HEK293 (cell line): ENCODE results near the gene HLA-DMB.

ENCODE experiments used
- CTCF ChIA-PET: fragments of 350-600 bp; formaldehyde crosslinking; extraction: SDS; loops from one replicate; lab custom pipeline; 2021; ENCODE audit warnings: antibody characterized with exemption; lab: Yijun Ruan, JAX
- POLR2A ChIA-PET: fragments of 300-600 bp; formaldehyde crosslinking; extraction: SDS; loops from one replicate; lab custom pipeline; 2020; ENCODE audit warnings: antibody characterized with exemption, inconsistent platforms; lab: Yijun Ruan, JAX
- H3K27ac ChIP-seq: fragments of 200-500 bp; sonication (Bioruptor generic); 2 replicates; pipeline ENCODE4 v1.5.1; 2014; ENCODE audit warnings: low read depth, low read length, control low read depth, inconsistent platforms; ENCODE audit errors: extremely low read depth
- H3K36me3 ChIP-seq, 2 experiments: fragments of 200-500 bp in 1 of 2; sonication (Bioruptor generic) in 1 of 2; 1 replicate in 1 of 2; 2 replicates in 1 of 2; pipeline ENCODE4 v1.5.1; 2014 to 2017; ENCODE audit warnings: inconsistent platforms in 2 of 2, low read length in 2 of 2; ENCODE audit not compliant: control insufficient read depth in 2 of 2, insufficient read depth in 1 of 2
- H3K4me1 ChIP-seq: fragments of 200-500 bp; sonication (Bioruptor generic); 2 replicates; pipeline ENCODE4 v1.5.1; 2014; ENCODE audit warnings: mild to moderate bottlenecking, low read length, inconsistent platforms; ENCODE audit not compliant: control insufficient read depth, insufficient read depth
- H3K4me3 ChIP-seq: 2 replicates; pipeline ENCODE4 v1.5.1; 2011; ENCODE audit warnings: low read depth, mild to moderate bottlenecking, control low read depth, low read length, moderate library complexity
- H3K9me3 ChIP-seq: fragments of 200-500 bp; sonication (Bioruptor generic); 2 replicates; pipeline ENCODE4 v1.5.1; 2014; ENCODE audit warnings: low read depth, low read length, inconsistent platforms; ENCODE audit not compliant: control insufficient read depth, insufficient read depth
- OVOL3 ChIP-seq: fragments of 450-650 bp; formaldehyde crosslinking; IDR thresholded peaks from 2 replicates; pipeline ENCODE4 v1.5.1; 2016; ENCODE audit warnings: missing biosample characterization, missing genetic modification characterization
- ZBTB1 ChIP-seq: fragments of 450-650 bp; formaldehyde crosslinking; IDR thresholded peaks from 2 replicates; pipeline ENCODE4 v1.5.1; 2016; ENCODE audit warnings: missing biosample characterization, missing genetic modification characterization
- ZBTB17 ChIP-seq: fragments of 450-650 bp; formaldehyde crosslinking; IDR thresholded peaks from 2 replicates; pipeline ENCODE4 v1.5.1; 2016; ENCODE audit warnings: missing biosample characterization, missing genetic modification characterization
- ZFP41 ChIP-seq: fragments of 450-650 bp; formaldehyde crosslinking; IDR thresholded peaks from 2 replicates; pipeline ENCODE4 v1.5.1; 2016; ENCODE audit warnings: missing biosample characterization, missing genetic modification characterization, borderline replicate concordance
- ZNF324 ChIP-seq: fragments of 450-650 bp; formaldehyde crosslinking; IDR thresholded peaks from 2 replicates; pipeline ENCODE4 v1.5.1; 2016; ENCODE audit warnings: missing biosample characterization, missing genetic modification characterization
- ZNF335 ChIP-seq: fragments of 450-650 bp; formaldehyde crosslinking; conservative IDR thresholded peaks from 2 replicates; pipeline ENCODE4 v1.5.1; 2016; ENCODE audit warnings: missing biosample characterization, missing genetic modification characterization
- ZNF366 ChIP-seq: fragments of 450-650 bp; formaldehyde crosslinking; conservative IDR thresholded peaks from 2 replicates; pipeline ENCODE4 v1.5.1; 2016; ENCODE audit warnings: missing biosample characterization, missing genetic modification characterization
- ZNF416 ChIP-seq: fragments of 450-650 bp; formaldehyde crosslinking; IDR thresholded peaks from 2 replicates; pipeline ENCODE4 v1.5.1; 2016; ENCODE audit warnings: missing biosample characterization, missing genetic modification characterization
- ZNF555 ChIP-seq: fragments of 450-650 bp; formaldehyde crosslinking; conservative IDR thresholded peaks from 2 replicates; pipeline ENCODE4 v1.5.1; 2017; ENCODE audit warnings: missing biosample characterization, mild to moderate bottlenecking, missing genetic modification characterization, inconsistent platforms
- ZNF561 ChIP-seq: fragments of 450-650 bp; IDR thresholded peaks from 2 replicates; pipeline ENCODE4 v1.5.1; 2018; ENCODE audit warnings: missing biosample characterization, missing genetic modification characterization, borderline replicate concordance
- ZNF654 ChIP-seq: fragments of 450-650 bp; formaldehyde crosslinking; IDR thresholded peaks from 2 replicates; pipeline ENCODE4 v1.5.1; 2016; ENCODE audit warnings: low read depth, missing biosample characterization, missing genetic modification characterization
- ZNF677 ChIP-seq: fragments of 450-650 bp; IDR thresholded peaks from 2 replicates; pipeline ENCODE4 v1.5.0; 2018; ENCODE audit warnings: missing biosample characterization, mild to moderate bottlenecking, missing genetic modification characterization, moderate library complexity
- ZNF747 ChIP-seq: fragments of 450-650 bp; formaldehyde crosslinking; IDR thresholded peaks from 2 replicates; pipeline ENCODE4 v1.5.1; 2016; ENCODE audit warnings: missing biosample characterization, missing genetic modification characterization
- ZNF776 ChIP-seq: fragments of 450-650 bp; formaldehyde crosslinking; IDR thresholded peaks from 2 replicates; pipeline ENCODE4 v1.5.0; 2017; ENCODE audit warnings: missing biosample characterization, missing genetic modification characterization, borderline replicate concordance
- TF ChIP-seq, protein P1 (sequence below): fragments of 450-650 bp; formaldehyde crosslinking; IDR thresholded peaks from 2 replicates; pipeline ENCODE4 v1.5.1; 2016; ENCODE audit warnings: missing biosample characterization, missing genetic modification characterization
- TF ChIP-seq, protein P2 (sequence below): fragments of 450-650 bp; formaldehyde crosslinking; IDR thresholded peaks from 2 replicates; pipeline ENCODE4 v1.5.1; 2017; ENCODE audit warnings: missing biosample characterization, missing genetic modification characterization
- TF ChIP-seq, protein P3 (sequence below): fragments of 450-650 bp; formaldehyde crosslinking; IDR thresholded peaks from 2 replicates; pipeline ENCODE4 v1.5.1; 2016; ENCODE audit warnings: missing biosample characterization, missing genetic modification characterization, borderline replicate concordance
- TF ChIP-seq, protein P4 (sequence below): fragments of 450-650 bp; formaldehyde crosslinking; IDR thresholded peaks from 2 replicates; pipeline ENCODE4 v1.5.1; 2016; ENCODE audit warnings: missing biosample characterization, missing genetic modification characterization
- TF ChIP-seq, protein P5 (sequence below): fragments of 450-650 bp; formaldehyde crosslinking; IDR thresholded peaks from 2 replicates; pipeline ENCODE4 v1.5.1; 2016; ENCODE audit warnings: missing biosample characterization, missing genetic modification characterization, low read depth

HLA-DMB gene

DNA sequence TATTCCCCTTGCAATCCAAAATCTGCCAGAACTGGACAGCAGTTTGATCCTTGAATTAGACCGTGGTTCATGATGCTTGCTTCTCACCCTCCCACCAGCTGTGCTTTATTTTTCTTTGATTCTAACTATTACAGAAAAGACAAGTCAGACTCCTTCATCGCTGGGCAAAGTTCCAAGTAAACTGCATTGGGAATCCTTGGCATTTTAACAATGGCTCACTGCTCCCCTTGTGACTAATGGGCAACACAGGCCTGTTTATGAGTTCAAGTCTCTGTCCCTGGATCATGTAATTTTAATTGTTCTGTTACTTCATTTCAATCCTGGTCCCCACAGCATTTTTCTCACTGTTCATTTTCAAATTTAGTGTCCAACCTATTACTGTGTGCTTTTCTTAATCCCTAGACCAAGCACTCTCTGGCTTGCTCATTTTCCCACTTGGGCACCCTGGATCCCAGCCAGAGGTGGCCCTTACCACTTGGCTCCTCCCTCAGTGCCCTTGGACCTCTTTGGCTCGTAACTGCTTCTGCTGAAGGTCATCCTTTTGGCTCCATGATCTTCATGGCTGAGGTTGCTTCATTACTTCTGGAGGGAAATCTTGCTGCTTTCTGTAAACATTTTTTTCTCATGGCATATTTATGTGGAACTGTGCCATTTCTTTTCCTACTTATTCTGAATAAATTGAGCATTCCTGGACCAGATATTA, 54.0 kb downstream of the HLA-DMB start:
- CTCF ChIA-PET: interaction anchor here (0.9 to 7.6 kb wide), 22 partner anchors 7 to 263 kb away, joined by 3 to 185 read pairs (median 9); partner anchors contain the start of genes HLA-DMA and HLA-DMB
- POLR2A ChIA-PET: interaction anchor here (1.4 to 1.7 kb wide), 3 partner anchors 8 to 98 kb away, joined by 9 to 24 read pairs (median 12); no protein-coding TSS in a partner anchor
- H3K9me3 ChIP-seq: no peaks in the 10 kb centered on the region
- H3K4me3 ChIP-seq: no peak overlapping the region
- no peak for TF ChIP-seq ZNF324
- TF ChIP-seq, protein P1, sequence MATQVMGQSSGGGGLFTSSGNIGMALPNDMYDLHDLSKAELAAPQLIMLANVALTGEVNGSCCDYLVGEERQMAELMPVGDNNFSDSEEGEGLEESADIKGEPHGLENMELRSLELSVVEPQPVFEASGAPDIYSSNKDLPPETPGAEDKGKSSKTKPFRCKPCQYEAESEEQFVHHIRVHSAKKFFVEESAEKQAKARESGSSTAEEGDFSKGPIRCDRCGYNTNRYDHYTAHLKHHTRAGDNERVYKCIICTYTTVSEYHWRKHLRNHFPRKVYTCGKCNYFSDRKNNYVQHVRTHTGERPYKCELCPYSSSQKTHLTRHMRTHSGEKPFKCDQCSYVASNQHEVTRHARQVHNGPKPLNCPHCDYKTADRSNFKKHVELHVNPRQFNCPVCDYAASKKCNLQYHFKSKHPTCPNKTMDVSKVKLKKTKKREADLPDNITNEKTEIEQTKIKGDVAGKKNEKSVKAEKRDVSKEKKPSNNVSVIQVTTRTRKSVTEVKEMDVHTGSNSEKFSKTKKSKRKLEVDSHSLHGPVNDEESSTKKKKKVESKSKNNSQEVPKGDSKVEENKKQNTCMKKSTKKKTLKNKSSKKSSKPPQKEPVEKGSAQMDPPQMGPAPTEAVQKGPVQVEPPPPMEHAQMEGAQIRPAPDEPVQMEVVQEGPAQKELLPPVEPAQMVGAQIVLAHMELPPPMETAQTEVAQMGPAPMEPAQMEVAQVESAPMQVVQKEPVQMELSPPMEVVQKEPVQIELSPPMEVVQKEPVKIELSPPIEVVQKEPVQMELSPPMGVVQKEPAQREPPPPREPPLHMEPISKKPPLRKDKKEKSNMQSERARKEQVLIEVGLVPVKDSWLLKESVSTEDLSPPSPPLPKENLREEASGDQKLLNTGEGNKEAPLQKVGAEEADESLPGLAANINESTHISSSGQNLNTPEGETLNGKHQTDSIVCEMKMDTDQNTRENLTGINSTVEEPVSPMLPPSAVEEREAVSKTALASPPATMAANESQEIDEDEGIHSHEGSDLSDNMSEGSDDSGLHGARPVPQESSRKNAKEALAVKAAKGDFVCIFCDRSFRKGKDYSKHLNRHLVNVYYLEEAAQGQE (tag by site-specific recombination): no peak
- TF ChIP-seq ZBTB1 (tag by site-specific recombination): no peak
- peak; percentile 51; the same call in 1 of the 2 replicates for TF ChIP-seq ZNF335 (tag by site-specific recombination)
- TF ChIP-seq ZNF747: no peak
- TF ChIP-seq, all 188 proteins: peak for 1
- H3K36me3 ChIP-seq: no peaks in the 10 kb centered on the region
- no peak overlapping the region for H3K27ac ChIP-seq
- H3K4me1 ChIP-seq: peaks cover 4% of the 10 kb centered on the region

DNA sequence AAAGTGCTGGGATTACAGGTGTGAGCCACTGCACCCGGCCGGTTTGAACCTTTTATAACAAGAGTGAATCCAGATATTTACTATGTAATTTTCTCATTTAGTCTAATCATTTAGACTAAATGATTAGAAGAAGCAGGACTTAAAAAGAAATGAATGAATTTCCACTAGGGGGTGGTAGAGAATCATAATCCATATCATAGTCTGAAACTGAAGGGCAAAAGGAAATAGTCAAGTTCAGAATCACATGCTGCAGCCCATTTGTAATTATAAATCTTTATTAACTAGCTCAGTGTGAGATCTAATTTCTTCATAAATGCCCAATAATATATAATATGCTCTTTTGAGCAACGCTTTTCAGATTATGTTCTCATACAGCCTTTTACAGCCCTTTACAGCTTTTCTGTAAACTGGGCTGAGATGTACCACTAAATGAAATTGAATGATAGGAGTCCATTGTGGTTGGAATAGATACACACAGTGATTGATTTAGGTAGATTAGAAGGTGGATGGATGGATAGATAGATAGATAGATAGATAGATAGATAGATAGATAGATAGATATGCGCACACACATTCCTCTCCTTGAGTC, 55.0 kb downstream of the HLA-DMB start:
- Histone ChIP-seq H3K4me1 (peaks cover 4% of the 10 kb centered on the region), H3K27ac (no peak overlapping the region), H3K36me3 (no peaks in the 10 kb centered on the region), H3K4me3 (no peak overlapping the region), H3K9me3 (no peaks in the 10 kb centered on the region)
- CTCF ChIA-PET: interaction anchor here (0.6 to 7.6 kb wide), 44 partner anchors 8 to 362 kb away, joined by 3 to 185 read pairs (median 6); partner anchors contain the start of genes HLA-DMA, HLA-DMB, PSMB9 and TAP2
- POLR2A ChIA-PET: interaction anchor here (1.4 to 1.7 kb wide), 3 partner anchors 9 to 99 kb away, joined by 9 to 24 read pairs (median 12); no protein-coding TSS in a partner anchor
- TF ChIP-seq, protein P2, sequence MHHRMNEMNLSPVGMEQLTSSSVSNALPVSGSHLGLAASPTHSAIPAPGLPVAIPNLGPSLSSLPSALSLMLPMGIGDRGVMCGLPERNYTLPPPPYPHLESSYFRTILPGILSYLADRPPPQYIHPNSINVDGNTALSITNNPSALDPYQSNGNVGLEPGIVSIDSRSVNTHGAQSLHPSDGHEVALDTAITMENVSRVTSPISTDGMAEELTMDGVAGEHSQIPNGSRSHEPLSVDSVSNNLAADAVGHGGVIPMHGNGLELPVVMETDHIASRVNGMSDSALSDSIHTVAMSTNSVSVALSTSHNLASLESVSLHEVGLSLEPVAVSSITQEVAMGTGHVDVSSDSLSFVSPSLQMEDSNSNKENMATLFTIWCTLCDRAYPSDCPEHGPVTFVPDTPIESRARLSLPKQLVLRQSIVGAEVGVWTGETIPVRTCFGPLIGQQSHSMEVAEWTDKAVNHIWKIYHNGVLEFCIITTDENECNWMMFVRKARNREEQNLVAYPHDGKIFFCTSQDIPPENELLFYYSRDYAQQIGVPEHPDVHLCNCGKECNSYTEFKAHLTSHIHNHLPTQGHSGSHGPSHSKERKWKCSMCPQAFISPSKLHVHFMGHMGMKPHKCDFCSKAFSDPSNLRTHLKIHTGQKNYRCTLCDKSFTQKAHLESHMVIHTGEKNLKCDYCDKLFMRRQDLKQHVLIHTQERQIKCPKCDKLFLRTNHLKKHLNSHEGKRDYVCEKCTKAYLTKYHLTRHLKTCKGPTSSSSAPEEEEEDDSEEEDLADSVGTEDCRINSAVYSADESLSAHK (tag by site-specific recombination): no peak
- TF ChIP-seq ZBTB17 (tag by site-specific recombination) (0 out of 2 replicates have a peak, but pooled peaks have one; percentile 23), ZNF776 (tag by site-specific recombination) (no peak), ZFP41 (tag by site-specific recombination) (no peak), ZNF366 (tag by site-specific recombination) (no peak), ZNF561 (tag by site-specific recombination) (no peak), ZNF416 (tag by site-specific recombination) (no peak), ZNF654 (tag by site-specific recombination) (peak; percentile 87), OVOL3 (tag by site-specific recombination) (no peak), ZNF555 (no peak), ZNF677 (tag by site-specific recombination) (no peak)
- TF ChIP-seq, protein P3, sequence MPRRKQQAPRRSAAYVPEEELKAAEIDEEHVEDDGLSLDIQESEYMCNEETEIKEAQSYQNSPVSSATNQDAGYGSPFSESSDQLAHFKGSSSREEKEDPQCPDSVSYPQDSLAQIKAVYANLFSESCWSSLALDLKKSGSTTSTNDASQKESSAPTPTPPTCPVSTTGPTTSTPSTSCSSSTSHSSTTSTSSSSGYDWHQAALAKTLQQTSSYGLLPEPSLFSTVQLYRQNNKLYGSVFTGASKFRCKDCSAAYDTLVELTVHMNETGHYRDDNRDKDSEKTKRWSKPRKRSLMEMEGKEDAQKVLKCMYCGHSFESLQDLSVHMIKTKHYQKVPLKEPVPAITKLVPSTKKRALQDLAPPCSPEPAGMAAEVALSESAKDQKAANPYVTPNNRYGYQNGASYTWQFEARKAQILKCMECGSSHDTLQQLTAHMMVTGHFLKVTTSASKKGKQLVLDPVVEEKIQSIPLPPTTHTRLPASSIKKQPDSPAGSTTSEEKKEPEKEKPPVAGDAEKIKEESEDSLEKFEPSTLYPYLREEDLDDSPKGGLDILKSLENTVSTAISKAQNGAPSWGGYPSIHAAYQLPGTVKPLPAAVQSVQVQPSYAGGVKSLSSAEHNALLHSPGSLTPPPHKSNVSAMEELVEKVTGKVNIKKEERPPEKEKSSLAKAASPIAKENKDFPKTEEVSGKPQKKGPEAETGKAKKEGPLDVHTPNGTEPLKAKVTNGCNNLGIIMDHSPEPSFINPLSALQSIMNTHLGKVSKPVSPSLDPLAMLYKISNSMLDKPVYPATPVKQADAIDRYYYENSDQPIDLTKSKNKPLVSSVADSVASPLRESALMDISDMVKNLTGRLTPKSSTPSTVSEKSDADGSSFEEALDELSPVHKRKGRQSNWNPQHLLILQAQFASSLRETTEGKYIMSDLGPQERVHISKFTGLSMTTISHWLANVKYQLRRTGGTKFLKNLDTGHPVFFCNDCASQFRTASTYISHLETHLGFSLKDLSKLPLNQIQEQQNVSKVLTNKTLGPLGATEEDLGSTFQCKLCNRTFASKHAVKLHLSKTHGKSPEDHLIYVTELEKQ: no peak
- TF ChIP-seq, protein P4, sequence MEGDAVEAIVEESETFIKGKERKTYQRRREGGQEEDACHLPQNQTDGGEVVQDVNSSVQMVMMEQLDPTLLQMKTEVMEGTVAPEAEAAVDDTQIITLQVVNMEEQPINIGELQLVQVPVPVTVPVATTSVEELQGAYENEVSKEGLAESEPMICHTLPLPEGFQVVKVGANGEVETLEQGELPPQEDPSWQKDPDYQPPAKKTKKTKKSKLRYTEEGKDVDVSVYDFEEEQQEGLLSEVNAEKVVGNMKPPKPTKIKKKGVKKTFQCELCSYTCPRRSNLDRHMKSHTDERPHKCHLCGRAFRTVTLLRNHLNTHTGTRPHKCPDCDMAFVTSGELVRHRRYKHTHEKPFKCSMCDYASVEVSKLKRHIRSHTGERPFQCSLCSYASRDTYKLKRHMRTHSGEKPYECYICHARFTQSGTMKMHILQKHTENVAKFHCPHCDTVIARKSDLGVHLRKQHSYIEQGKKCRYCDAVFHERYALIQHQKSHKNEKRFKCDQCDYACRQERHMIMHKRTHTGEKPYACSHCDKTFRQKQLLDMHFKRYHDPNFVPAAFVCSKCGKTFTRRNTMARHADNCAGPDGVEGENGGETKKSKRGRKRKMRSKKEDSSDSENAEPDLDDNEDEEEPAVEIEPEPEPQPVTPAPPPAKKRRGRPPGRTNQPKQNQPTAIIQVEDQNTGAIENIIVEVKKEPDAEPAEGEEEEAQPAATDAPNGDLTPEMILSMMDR (tag by site-specific recombination): peak; percentile 28
- TF ChIP-seq, protein P5, sequence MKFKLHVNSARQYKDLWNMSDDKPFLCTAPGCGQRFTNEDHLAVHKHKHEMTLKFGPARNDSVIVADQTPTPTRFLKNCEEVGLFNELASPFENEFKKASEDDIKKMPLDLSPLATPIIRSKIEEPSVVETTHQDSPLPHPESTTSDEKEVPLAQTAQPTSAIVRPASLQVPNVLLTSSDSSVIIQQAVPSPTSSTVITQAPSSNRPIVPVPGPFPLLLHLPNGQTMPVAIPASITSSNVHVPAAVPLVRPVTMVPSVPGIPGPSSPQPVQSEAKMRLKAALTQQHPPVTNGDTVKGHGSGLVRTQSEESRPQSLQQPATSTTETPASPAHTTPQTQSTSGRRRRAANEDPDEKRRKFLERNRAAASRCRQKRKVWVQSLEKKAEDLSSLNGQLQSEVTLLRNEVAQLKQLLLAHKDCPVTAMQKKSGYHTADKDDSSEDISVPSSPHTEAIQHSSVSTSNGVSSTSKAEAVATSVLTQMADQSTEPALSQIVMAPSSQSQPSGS (tag by site-specific recombination): no peak
